ENCODE measurements around the gene RANBP3L. TPM values are rescaled to one million over a fixed set of nuclear protein-coding genes. Genes with fewer than 3 reads are reported as not detected.

The RANBP3L gene
- total RNA-seq, 1 experiment from 2014 or later: not detected

GRCh38 chr5:36237751-36238150 lies 64.0 kb downstream of the RANBP3L start:
- Histone ChIP-seq H3K4me2 (ENCODE audit: insufficient read depth, insufficient read length, low read length) (no peak overlapping the region), H3K27me3 (ENCODE audit: insufficient read depth, low read length) (no peaks in the 10 kb centered on the region; the same call in 1 of the 2 replicates), H2BK120ac (ENCODE audit: low read depth, low read length, poor library complexity, severe bottlenecking) (no peak overlapping the region), H2AK5ac (ENCODE audit: insufficient read length, low read length) (no peak overlapping the region), H2AFZ (ENCODE audit: low read length) (no peak overlapping the region), H2BK12ac (ENCODE audit: insufficient read length, low read depth, low read length) (no peak overlapping the region), H3K79me1 (ENCODE audit: insufficient read depth, low read depth, low read length, poor library complexity, severe bottlenecking) (no peaks in the 10 kb centered on the region), H4K91ac (ENCODE audit: insufficient read length, low read depth, low read length) (no peak overlapping the region), H4K20me1 (ENCODE audit: control insufficient read depth, insufficient read depth, insufficient read length) (no peaks in the 10 kb centered on the region), H4K8ac (replicated peaks; ENCODE audit: insufficient read length, low read depth, low read length) (no peak overlapping the region), H3T11ph (ENCODE audit: low read length) (no peak overlapping the region), H3K14ac (ENCODE audit: insufficient read depth, low read length) (no peak overlapping the region), H3K4me1 (ENCODE audit: insufficient read depth, low read length) (no peaks in the 10 kb centered on the region), H2BK20ac (ENCODE audit: low read depth, low read length, poor library complexity, severe bottlenecking) (no peak overlapping the region), H3K56ac (ENCODE audit: insufficient read length, low read depth, low read length) (no peak overlapping the region), H3K79me2 (ENCODE audit: insufficient read depth, low read length) (no peaks in the 10 kb centered on the region), H3K18ac (ENCODE audit: insufficient read length, low read depth, low read length) (no peak overlapping the region), H2BK15ac (ENCODE audit: low read depth, low read length) (no peak overlapping the region), H3K23ac (ENCODE audit: insufficient read length, low read depth, low read length) (no peak overlapping the region), H3K9ac (ENCODE audit: extremely low read depth, insufficient read length, low read length) (no peak overlapping the region), H3K4ac (ENCODE audit: low read depth, low read length) (no peak overlapping the region), H2BK5ac (ENCODE audit: insufficient read length, low read length) (no peak overlapping the region), H3K9me3 (ENCODE audit: control insufficient read depth, low read depth, low read length) (no peaks in the 10 kb centered on the region), H3K23me2 (ENCODE audit: insufficient read length, low read depth, low read length, poor library complexity, severe bottlenecking) (no peaks in the 10 kb centered on the region), H3K27ac (ENCODE audit: insufficient read length, low read depth, low read length) (no peak overlapping the region), H4K5ac (ENCODE audit: insufficient read length, low read depth, low read length) (no peak overlapping the region)
- DNase-seq: no peak
- Mint-ChIP-seq H3K4me1 (peaks cover 25 to 31% of the 10 kb centered on the region in 2 experiments), H3K27me3 (ENCODE audit: low read depth) (peaks cover 4% of the 10 kb centered on the region), H3K36me3 (ENCODE audit: insufficient read depth in 1 of 3, low read depth in 3 of 3) (peaks cover 0 to 5% (median 2%) of the 10 kb centered on the region in 3 experiments; a peak in 3 of 7 replicates), H3K27ac (no peak overlapping the region), H3K9me3 (peaks cover 2 to 4% of the 10 kb centered on the region in 2 experiments; a peak in 2 of 5 replicates), H3K4me3 (no peak overlapping the region)
- TF ChIP-seq CTCF (conservative IDR thresholded peaks at IDR 0.05): no peak
- WGBS (ENCODE audit: extremely low coverage, insufficient read length, low lambda C conversion rate): no CpG with 5 or more reads among the region's 2 CpGs
